ENCODE results near the gene CFAP99.
"Not testable (repeated sequence)": the region's sequence is repeated elsewhere in the genome, so short reads cannot be mapped to it uniquely, and the experiment has no call there.

CFAP99 gene

GRCh38 chr4:2449511-2450392 lies 31.0 kb downstream of the CFAP99 start:
- DNase-seq: no peak

- no peak for DNase-seq
Measured at GRCh38 chr4:2450394-2451035, 31.8 kb downstream of the CFAP99 start.

- DNase-seq: no peak
Measured at GRCh38 chr4:2451036-2451520, 32.3 kb downstream of the CFAP99 start.

GRCh38 chr4:2451821-2452785 lies 33.3 kb downstream of the CFAP99 start:
- no peak for DNase-seq

- no peak for DNase-seq
Measured at GRCh38 chr4:2457481-2458295, 38.9 kb downstream of the CFAP99 start.

- DNase-seq: no peak
Measured at GRCh38 chr4:2458546-2459491, 40.1 kb downstream of the CFAP99 start.

- no peak for DNase-seq
Measured at GRCh38 chr4:2459589-2460349, 41.0 kb downstream of the CFAP99 start.

- no peak for DNase-seq
Measured at GRCh38 chr4:2461246-2461960, 42.6 kb downstream of the CFAP99 start.

GRCh38 chr4:2462218-2462991 lies 43.6 kb downstream of the CFAP99 start:
- peak; percentile 7 for DNase-seq

GRCh38 chr4:2462992-2463762 lies 44.4 kb downstream of the CFAP99 start:
- DNase-seq: no peak

GRCh38 chr4:2465032-2465431 lies 46.3 kb downstream of the CFAP99 start:
- DNase-seq: no peak

GRCh38 chr4:2465544-2465943 lies 46.8 kb downstream of the CFAP99 start:
- not testable (repeated sequence) for DNase-seq

GRCh38 chr4:2468456-2469191 lies 49.9 kb downstream of the CFAP99 start, which contains the start of gene RNF4:
Gene RNF4, plus strand, starts transcription at chr4:2469106. Its CDS starts 21,388 bp downstream, at chr4:2490494.
- DNase-seq: peak; percentile 95

- DNase-seq: no peak
Measured at GRCh38 chr4:2469192-2469984, 50.6 kb downstream of the CFAP99 start.

- DNase-seq: no peak
Measured at GRCh38 chr4:2470791-2471190, 52.0 kb downstream of the CFAP99 start.

- no peak for DNase-seq
Measured at GRCh38 chr4:2472187-2472586, 53.4 kb downstream of the CFAP99 start.

All from GF-D8 (cell line).